ENCODE measurements around the gene SBSN.
"Not testable (repeated sequence)": the region's sequence is repeated elsewhere in the genome, so short reads cannot be mapped to it uniquely, and the experiment has no call there.

The SBSN gene

GRCh38 chr19:35502751-35503150 is 25.4 kb downstream of the SBSN start:
- DNase-seq (ENCODE audit: low read depth): no peak

- DNase-seq (ENCODE audit: low read depth): no peak
Measured at GRCh38 chr19:35501684-35502083, 26.4 kb downstream of the SBSN start.

GRCh38 chr19:35500611-35501010 is 27.5 kb downstream of the SBSN start:
- no peak for DNase-seq (ENCODE audit: low read depth)

GRCh38 chr19:35498984-35499527 is 29.1 kb downstream of the SBSN start:
- DNase-seq (ENCODE audit: low read depth): no peak

- DNase-seq (ENCODE audit: low read depth): no peak
Measured at GRCh38 chr19:35498220-35498619, 29.9 kb downstream of the SBSN start.

DNA sequence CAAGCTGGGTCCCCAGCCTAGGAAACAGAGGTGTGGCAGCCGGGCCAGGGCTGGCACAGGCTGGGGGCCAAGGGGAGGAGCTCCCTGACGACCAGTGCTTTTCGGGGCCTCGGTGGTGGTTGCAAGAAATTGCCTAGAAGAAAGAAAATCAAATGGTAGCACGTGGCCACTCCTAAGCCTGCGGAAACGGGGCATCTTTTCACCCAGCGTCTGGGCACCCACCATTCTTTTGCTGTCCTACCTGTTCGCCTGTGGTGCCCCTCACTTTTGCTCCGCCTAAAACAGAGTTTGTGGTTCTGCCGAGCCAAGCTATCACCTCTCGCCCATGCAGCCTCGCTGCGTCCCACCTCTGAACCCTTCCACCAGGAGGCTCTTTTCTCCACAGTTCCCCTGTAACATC is 30.7 kb downstream of the SBSN start:
- DNase-seq (ENCODE audit: low read depth): no peak

DNA sequence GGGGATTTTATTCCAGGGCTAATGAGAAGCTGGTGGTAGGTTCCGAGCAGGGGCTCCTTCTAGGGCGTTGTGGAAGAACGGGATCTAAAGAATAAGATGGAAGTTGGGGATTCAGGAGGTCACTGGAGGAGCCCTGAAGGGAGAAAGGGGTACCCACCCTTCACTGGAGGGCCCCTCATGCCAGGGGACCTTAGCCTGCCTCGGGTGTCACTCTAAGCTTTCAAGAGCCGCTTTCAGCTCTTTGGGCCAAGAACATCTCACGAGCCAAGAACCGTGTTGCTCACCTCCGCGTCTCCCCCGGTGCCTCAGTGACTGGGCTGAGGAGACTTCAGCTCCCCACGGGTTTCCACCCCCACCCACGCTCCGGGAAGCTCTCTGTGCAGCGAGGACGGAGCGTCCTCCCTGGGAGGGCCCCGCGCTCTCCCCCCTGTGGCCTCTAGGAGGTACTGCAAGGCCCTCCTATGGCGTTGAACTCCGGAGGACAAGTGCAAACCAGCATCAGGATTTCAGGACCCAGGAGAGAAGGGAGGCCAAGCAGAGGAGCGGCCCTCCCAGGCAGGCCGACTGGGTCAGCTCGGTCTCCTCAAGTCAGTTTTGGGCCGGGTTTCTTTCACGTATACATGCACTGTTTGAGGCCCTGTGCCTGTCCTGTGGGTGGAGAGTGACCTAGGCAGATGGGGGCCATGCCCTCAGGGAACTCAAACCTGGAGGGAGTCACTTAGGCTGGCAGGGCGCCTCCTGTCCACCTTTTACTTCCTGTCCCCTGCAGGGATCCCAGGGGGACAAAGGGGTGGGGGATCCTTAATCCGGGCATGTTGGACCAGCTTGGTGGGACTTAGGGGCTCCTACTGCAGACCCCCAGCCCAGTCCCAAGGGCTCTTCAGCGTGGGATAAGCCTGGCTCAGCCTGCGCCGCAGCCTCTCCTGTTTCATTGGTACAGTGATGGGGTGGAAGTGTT is 32.7 kb downstream of the SBSN start:
- peak; percentile 66 for DNase-seq (ENCODE audit: low read depth)

DNA sequence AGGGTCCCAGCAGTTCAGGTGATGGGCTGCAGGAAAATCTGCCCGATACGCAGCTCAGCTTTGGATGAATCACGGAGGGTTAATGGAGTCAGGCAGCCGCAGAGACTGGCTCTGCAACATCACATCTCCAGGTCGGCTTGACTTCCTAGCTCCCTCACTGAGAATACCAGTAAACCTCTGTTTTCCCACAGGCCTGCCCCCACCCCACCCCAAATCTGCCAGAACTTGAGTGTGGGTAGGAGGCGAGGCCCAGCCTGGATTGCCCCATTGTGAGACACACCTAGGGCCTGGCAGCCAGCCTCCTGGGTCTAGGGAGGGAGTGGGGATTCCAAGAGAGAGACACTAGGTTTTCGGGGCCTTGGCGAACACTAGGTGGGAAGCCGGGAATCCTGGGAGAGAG is 34.1 kb downstream of the SBSN start:
- DNase-seq (ENCODE audit: low read depth): no peak

GRCh38 chr19:35491836-35492360 is 36.2 kb downstream of the SBSN start:
- no peak for DNase-seq (ENCODE audit: low read depth)

DNA sequence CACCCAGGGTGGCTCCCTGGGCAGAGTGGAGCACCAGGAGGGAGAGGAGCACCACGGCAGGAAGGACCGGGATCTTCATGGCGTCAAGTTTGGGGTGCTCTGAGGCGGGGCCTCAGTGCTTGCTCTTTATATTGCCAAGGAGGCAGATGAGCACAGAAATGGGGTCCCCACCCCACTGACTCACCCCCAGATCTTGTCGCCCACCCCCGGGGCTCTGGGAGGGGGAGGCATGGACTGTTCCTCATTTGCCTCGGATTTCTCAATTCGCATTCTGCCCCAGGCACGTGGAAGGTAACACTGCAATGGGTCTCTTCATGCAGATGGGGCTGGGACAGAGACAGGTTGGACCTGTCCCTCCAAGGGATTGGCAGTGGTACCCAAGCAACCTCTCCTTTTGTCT is 37.7 kb downstream of the SBSN start, which contains the start of gene KRTDAP:
KRTDAP (minus strand) TSS at position 101 of the 400 bp plus-strand sequence; CDS start at position 79, 22 bp downstream.
- DNase-seq (ENCODE audit: low read depth): no peak

- DNase-seq (ENCODE audit: low read depth): no peak
Measured at GRCh38 chr19:35488677-35489076, 39.4 kb downstream of the SBSN start.

GRCh38 chr19:35487656-35488182 is 40.4 kb downstream of the SBSN start:
- no peak for DNase-seq (ENCODE audit: low read depth)

GRCh38 chr19:35486268-35486708 is 41.8 kb downstream of the SBSN start:
- no peak for DNase-seq (ENCODE audit: low read depth)

GRCh38 chr19:35484252-35485036 is 43.7 kb downstream of the SBSN start:
- no peak for DNase-seq (ENCODE audit: low read depth)

DNA sequence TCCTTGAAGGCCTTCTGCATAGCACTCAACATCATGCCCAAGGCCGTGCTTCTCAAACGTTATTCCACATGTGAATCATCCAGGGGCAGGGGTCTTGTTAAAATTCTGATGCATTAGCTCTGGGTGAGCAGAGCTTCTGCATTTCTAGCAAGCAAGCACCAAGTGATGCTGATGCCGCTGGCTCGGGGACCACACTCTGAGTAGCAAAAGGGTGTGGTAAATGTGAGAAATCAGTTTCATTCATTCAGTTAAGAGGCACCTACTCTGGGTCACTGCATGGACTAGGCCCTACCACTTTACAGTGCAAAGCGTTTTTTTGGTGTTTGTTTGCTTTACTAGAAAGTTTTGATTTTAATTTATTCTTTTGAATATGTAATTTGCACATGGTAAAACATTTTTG is 45.0 kb downstream of the SBSN start:
- no peak for DNase-seq (ENCODE audit: low read depth)

DNA sequence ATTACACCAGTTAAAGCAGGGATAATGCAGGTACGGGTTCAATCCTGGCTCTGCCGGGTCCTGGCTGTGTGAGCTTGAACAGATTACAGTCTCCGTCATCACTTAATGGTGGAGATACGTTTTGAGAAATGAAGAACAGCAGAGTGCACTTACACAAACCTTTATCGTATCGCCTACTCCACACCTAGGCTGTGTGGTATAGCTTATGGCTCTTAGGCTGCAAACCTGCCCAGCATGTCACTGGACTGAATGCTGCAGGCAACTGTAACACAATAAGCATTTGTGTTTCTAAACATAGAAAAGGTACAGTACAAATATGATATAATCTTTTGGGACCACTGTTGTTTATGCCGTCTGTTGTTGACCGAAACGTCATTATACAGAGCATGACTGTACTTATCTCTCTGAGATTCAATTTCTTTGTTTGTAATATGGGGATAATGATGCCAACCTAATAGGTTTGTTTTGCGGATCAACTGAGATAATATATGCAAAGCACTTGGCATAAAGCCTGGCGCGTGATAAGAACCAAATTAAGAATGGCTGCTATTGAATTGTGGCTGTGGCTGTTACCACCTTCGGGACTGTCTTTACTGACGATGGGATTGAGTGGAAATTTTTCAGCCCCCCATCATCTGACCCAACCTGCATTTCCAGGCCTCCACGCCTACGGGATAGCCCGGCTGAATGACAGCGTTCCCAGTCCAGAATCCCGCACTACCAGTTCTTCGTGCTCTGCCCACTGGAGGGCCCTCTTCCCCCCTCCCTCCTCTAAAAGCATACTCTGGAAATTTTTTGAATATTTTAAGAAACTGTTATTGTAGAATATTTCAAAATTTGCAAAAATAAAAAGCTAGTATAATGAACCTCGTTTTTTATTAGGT is 49.1 kb downstream of the SBSN start:
- DNase-seq (ENCODE audit: low read depth): no peak

DNA sequence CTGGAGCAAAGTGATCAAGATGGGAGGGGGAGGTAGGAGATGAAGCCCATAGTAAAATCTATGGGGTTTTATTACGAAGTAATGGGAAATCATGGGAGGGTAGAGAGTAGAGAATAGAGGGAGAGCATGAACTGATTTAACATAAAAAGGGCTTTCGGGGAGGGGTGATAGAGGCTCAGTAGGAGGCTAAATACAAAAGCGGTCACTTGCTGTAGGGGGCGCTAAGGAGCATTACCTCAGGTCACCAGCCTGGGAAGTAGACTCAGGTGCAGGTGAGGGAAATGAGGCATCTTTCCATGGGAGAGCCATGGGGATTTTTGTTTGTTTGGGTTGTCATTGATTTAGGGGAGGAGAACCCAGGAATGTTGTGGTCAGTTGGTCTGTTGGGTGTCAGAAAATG is 52.0 kb downstream of the SBSN start:
- no peak for DNase-seq (ENCODE audit: low read depth)

DNA sequence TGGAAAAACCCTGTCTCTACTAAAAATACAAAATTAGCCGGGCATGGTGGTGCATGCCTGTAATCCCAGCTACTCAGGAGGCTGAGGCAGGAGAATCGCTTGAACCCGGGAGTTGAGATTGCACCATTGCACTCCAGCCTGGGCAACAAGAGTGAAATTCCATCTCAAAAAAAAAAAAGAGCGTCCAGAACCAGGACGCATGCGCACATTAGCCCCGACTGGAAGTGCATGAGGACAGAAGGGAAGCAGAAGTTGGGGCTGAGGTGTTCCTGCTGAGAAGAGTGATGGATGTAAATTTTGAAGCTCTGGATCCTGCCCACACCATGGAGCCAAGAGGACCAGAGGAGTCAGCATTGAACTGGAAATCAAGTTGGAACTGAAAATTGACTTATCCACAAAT is 53.5 kb downstream of the SBSN start:
- DNase-seq (ENCODE audit: low read depth): not testable (repeated sequence)

- DNase-seq (ENCODE audit: low read depth): no peak
Measured at GRCh38 chr19:35474104-35474503, 54.0 kb downstream of the SBSN start.

Measured in stimulated activated CD8-positive, alpha-beta memory T cell treated with anti-CD3 and anti-CD28 coated beads, Interleukin-12 subunit alpha, Interleukin-12 subunit beta, amount 100 ng/mL, for 4 hours (primary cell).